ENCODE results near the gene TAP2. TPM values are rescaled to one million over a fixed set of nuclear protein-coding genes. Genes with fewer than 3 reads are reported as not detected.

TAP2 gene
- total and polyA plus RNA-seq, 2 of the 13 experiments (the other 11 are each of a cell fraction or from before 2014, with no cell fraction given), result 10.3 to 17.6 TPM

GRCh38 chr6:32843979-32844838 is 5.7 kb upstream of the TAP2 start, which contains the start of gene PSMB8 (continued):
- TF ChIP-seq, protein P1, sequence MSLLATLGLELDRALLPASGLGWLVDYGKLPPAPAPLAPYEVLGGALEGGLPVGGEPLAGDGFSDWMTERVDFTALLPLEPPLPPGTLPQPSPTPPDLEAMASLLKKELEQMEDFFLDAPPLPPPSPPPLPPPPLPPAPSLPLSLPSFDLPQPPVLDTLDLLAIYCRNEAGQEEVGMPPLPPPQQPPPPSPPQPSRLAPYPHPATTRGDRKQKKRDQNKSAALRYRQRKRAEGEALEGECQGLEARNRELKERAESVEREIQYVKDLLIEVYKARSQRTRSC (CRISPR knock-in tag; IDR thresholded peaks at IDR 0.05; ENCODE audit: low read depth), result no peak
- no peak for TF ChIP-seq SOX6 (IDR thresholded peaks at IDR 0.05)
- peak; percentile 24; the same call in 1 of the 2 replicates for TF ChIP-seq SOX6 (CRISPR knock-in tag; IDR thresholded peaks at IDR 0.05)
- TF ChIP-seq MAX (IDR thresholded peaks at IDR 0.05), result peak; percentile 69
- TF ChIP-seq ZNF234 (CRISPR knock-in tag; conservative IDR thresholded peaks at IDR 0.05), result no peak
- no peak; the same call in 1 of the 2 replicates for TF ChIP-seq ZNF383 (CRISPR knock-in tag; IDR thresholded peaks at IDR 0.05; ENCODE audit: borderline replicate concordance)
- TF ChIP-seq ZFP82 (CRISPR knock-in tag; IDR thresholded peaks at IDR 0.05; ENCODE audit: borderline replicate concordance), result no peak; the same call in 1 of the 2 replicates
- TF ChIP-seq, protein P2, sequence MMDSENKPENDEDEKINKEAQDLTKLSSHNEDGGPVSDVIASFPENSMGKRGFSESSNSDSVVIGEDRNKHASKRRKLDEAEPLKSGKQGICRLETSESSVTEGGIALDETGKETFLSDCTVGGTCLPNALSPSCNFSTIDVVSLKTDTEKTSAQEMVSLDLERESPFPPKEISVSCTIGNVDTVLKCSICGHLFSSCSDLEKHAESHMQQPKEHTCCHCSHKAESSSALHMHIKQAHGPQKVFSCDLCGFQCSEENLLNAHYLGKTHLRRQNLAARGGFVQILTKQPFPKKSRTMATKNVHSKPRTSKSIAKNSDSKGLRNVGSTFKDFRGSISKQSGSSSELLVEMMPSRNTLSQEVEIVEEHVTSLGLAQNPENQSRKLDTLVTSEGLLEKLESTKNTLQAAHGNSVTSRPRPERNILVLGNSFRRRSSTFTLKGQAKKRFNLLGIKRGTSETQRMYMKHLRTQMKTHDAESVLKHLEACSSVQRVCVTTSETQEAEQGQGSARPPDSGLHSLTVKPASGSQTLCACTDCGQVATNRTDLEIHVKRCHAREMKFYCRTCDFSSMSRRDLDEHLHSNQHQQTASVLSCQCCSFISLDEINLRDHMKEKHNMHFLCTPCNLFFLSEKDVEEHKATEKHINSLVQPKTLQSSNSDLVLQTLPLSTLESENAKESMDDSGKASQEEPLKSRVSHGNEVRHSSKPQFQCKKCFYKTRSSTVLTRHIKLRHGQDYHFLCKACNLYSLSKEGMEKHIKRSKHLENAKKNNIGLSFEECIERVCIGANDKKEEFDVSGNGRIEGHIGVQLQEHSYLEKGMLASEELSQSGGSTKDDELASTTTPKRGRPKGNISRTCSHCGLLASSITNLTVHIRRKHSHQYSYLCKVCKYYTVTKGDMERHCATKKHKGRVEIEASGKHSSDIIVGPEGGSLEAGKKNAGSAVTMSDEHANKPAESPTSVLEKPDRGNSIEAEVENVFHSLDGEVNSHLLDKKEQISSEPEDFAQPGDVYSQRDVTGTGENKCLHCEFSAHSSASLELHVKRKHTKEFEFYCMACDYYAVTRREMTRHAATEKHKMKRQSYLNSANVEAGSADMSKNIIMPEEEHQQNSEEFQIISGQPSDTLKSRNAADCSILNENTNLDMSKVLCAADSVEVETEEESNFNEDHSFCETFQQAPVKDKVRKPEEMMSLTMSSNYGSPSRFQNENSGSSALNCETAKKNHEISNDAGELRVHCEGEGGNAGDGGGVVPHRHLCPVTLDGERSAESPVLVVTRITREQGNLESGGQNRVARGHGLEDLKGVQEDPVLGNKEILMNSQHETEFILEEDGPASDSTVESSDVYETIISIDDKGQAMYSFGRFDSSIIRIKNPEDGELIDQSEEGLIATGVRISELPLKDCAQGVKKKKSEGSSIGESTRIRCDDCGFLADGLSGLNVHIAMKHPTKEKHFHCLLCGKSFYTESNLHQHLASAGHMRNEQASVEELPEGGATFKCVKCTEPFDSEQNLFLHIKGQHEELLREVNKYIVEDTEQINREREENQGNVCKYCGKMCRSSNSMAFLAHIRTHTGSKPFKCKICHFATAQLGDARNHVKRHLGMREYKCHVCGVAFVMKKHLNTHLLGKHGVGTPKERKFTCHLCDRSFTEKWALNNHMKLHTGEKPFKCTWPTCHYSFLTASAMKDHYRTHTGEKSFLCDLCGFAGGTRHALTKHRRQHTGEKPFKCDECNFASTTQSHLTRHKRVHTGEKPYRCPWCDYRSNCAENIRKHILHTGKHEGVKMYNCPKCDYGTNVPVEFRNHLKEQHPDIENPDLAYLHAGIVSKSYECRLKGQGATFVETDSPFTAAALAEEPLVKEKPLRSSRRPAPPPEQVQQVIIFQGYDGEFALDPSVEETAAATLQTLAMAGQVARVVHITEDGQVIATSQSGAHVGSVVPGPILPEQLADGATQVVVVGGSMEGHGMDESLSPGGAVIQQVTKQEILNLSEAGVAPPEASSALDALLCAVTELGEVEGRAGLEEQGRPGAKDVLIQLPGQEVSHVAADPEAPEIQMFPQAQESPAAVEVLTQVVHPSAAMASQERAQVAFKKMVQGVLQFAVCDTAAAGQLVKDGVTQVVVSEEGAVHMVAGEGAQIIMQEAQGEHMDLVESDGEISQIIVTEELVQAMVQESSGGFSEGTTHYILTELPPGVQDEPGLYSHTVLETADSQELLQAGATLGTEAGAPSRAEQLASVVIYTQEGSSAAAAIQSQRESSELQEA (CRISPR knock-in tag; IDR thresholded peaks at IDR 0.05; ENCODE audit: not compliant biosample characterization), result peak; percentile 65
- TF ChIP-seq PCBP1 (IDR thresholded peaks at IDR 0.05; ENCODE audit: borderline replicate concordance, low read depth, low read length), result no peak
- TF ChIP-seq EED (CRISPR knock-in tag; IDR thresholded peaks at IDR 0.05), result no peak
- no peak for TF ChIP-seq ZNF33B (CRISPR knock-in tag; IDR thresholded peaks at IDR 0.05)
- no peak for TF ChIP-seq ZNF530 (CRISPR knock-in tag; IDR thresholded peaks at IDR 0.05; ENCODE audit: low read depth)
- TF ChIP-seq IKZF5 (CRISPR knock-in tag; IDR thresholded peaks at IDR 0.05), result peak; percentile 60; the same call in 1 of the 2 replicates
- TF ChIP-seq ZBTB7A (CRISPR knock-in tag; IDR thresholded peaks at IDR 0.05), result no peak
- TF ChIP-seq ZSCAN29 (CRISPR knock-in tag; conservative IDR thresholded peaks at IDR 0.05), result no peak
- TF ChIP-seq ZNF232 (CRISPR knock-in tag; IDR thresholded peaks at IDR 0.05; ENCODE audit: borderline replicate concordance), result 0 out of 2 replicates have a peak, but pooled peaks have one; percentile 36
- TF ChIP-seq ZNF740 (CRISPR knock-in tag; IDR thresholded peaks at IDR 0.05), result no peak
- no peak for TF ChIP-seq HES4 (CRISPR knock-in tag; IDR thresholded peaks at IDR 0.05; ENCODE audit: borderline replicate concordance)
- TF ChIP-seq NR3C1 (CRISPR knock-in tag; IDR thresholded peaks at IDR 0.05), result no peak
